ENCODE results near the gene FGD5. TPM values are rescaled to one million over a fixed set of nuclear protein-coding genes. Genes with fewer than 3 reads are reported as not detected.

The FGD5 gene
- total and polyA plus RNA-seq, 9 of the 15 experiments (the other 6 are each of a cell fraction or from before 2014, with no cell fraction given) = 0.18 TPM; not detected in 8

DNA sequence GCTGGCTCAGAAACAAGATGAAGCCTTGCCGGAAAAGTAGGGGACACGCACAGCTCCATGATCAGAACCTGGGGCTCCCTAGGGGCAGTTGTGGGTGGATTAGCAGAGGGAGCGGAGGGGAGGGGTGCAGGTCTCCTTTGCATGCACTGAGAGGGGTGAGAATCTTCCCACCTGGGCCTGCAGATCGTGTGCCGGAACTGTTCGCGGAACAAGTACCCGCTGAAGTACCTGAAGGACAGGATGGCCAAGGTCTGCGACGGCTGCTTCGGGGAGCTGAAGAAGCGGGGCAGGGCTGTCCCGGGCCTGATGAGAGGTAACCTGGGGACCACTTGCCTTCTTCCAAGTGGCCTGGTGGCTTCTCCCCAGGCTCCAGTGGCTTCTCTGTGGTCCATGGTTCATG is 104.1 kb downstream of the FGD5 start:
- in situ Hi-C loops (cut with MboI) = loop anchor here (5.0 to 25.0 kb wide), 3 partner anchors 126 to 1261 kb away; no protein-coding TSS in a partner anchor
- CTCF ChIA-PET (ENCODE audit: low intra/inter-chr PET ratio) = interaction anchor here (0.8 kb wide), 1 partner anchor 289 kb away, joined by 3 read pairs; no protein-coding TSS in a partner anchor
- 55% methylated on average over 12 of the region's 13 CpGs for WGBS (ENCODE audit: insufficient coverage, low coverage, missing lambda C conversion rate)
- intact Hi-C loops (cut with micrococcal nuclease) = loop anchor here (5.0 to 10.0 kb wide), 4 partner anchors 282 to 1026 kb away; partner anchors contain the start of gene CAPN7
- Histone ChIP-seq H3K4me3 (no peak overlapping the region), H3K4me2 (ENCODE audit: insufficient read depth, low read length) (no peak overlapping the region), H4K20me1 (replicated peaks; ENCODE audit: control insufficient read depth, insufficient read depth, low read length) (peaks cover 9% of the 10 kb centered on the region; the same call in 1 of the 2 replicates), H3K9ac (ENCODE audit: insufficient read depth in 1 of 2, low read depth in 2 of 2, low read length in 2 of 2) (no peak overlapping the region), H3K27me3 (ENCODE audit: control insufficient read depth in 2 of 2, insufficient read depth in 2 of 2, low read length in 2 of 2) (peaks cover 36 to 51% of the 10 kb centered on the region in 2 experiments), H3K9me3 (replicated peaks; ENCODE audit: control insufficient read depth, insufficient read depth, low read depth, low read length) (no peaks in the 10 kb centered on the region), H3K79me2 (ENCODE audit: control insufficient read depth, insufficient read depth, low read length) (no peaks in the 10 kb centered on the region), H3K4me1 (replicated peaks in 1 of 2; ENCODE audit: control insufficient read depth in 2 of 2, insufficient read depth in 2 of 2, low read length in 2 of 2) (peaks cover 0 to 3% of the 10 kb centered on the region in 2 experiments; a peak in 2 of 5 replicates), H3K27ac (ENCODE audit: extremely low read depth, low read depth, low read length) (no peak overlapping the region), H3K9me1 (ENCODE audit: control insufficient read depth, insufficient read depth, low read length) (no peaks in the 10 kb centered on the region), H2AFZ (ENCODE audit: low read depth, low read length) (no peak overlapping the region), H3K36me3 (ENCODE audit: control insufficient read depth, insufficient read depth, low read length) (no peaks in the 10 kb centered on the region)
- ATAC-seq = no peak
- BruUV-seq (replicated peaks) = no TSS peak
- FAIRE-seq = no peak
- DNase-seq (ENCODE audit: extremely low read depth in 1 of 4, low spot score in 3 of 4) = no peak
- TF ChIP-seq MCM2 (IDR thresholded peaks at IDR 0.05; ENCODE audit: low read depth) = no peak
- TF ChIP-seq TFAM (CRISPR knock-in tag; conservative IDR thresholded peaks at IDR 0.05) = no peak
- TF ChIP-seq LCOR (CRISPR knock-in tag; IDR thresholded peaks at IDR 0.05) = no peak
- no peak for TF ChIP-seq TEAD4 (IDR thresholded peaks at IDR 0.05; ENCODE audit: low read length)
- no peak for TF ChIP-seq TEAD4 (CRISPR knock-in tag; IDR thresholded peaks at IDR 0.05; ENCODE audit: borderline replicate concordance)
- no peak for TF ChIP-seq NFE2 (IDR thresholded peaks at IDR 0.05; ENCODE audit: low read depth)
- TF ChIP-seq, protein P1, sequence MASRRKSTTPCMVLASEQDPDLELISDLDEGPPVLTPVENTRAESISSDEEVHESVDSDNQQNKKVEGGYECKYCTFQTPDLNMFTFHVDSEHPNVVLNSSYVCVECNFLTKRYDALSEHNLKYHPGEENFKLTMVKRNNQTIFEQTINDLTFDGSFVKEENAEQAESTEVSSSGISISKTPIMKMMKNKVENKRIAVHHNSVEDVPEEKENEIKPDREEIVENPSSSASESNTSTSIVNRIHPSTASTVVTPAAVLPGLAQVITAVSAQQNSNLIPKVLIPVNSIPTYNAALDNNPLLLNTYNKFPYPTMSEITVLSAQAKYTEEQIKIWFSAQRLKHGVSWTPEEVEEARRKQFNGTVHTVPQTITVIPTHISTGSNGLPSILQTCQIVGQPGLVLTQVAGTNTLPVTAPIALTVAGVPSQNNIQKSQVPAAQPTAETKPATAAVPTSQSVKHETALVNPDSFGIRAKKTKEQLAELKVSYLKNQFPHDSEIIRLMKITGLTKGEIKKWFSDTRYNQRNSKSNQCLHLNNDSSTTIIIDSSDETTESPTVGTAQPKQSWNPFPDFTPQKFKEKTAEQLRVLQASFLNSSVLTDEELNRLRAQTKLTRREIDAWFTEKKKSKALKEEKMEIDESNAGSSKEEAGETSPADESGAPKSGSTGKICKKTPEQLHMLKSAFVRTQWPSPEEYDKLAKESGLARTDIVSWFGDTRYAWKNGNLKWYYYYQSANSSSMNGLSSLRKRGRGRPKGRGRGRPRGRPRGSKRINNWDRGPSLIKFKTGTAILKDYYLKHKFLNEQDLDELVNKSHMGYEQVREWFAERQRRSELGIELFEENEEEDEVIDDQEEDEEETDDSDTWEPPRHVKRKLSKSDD (conservative IDR thresholded peaks at IDR 0.05; ENCODE audit: low read length) = no peak
- no peak for TF ChIP-seq KDM2B (CRISPR knock-in tag; IDR thresholded peaks at IDR 0.05)
- no peak for TF ChIP-seq ZNF143 (CRISPR knock-in tag; IDR thresholded peaks at IDR 0.05)
- no peak for TF ChIP-seq PPARD (CRISPR knock-in tag; IDR thresholded peaks at IDR 0.05)
- no peak for TF ChIP-seq ZFP36 (IDR thresholded peaks at IDR 0.05; ENCODE audit: low read depth, low read length, partially characterized antibody)
- TF ChIP-seq ARHGAP35 (IDR thresholded peaks at IDR 0.05; ENCODE audit: partially characterized antibody) = no peak
- no peak for TF ChIP-seq ZNF239 (CRISPR knock-in tag; IDR thresholded peaks at IDR 0.05)
- TF ChIP-seq HEY1 (CRISPR knock-in tag; IDR thresholded peaks at IDR 0.05; ENCODE audit: borderline replicate concordance) = no peak
- TF ChIP-seq TBP (optimal IDR thresholded peaks at IDR 0.05; ENCODE audit: low read depth, low read length) = no peak
- no peak for TF ChIP-seq NFRKB (IDR thresholded peaks at IDR 0.05; ENCODE audit: low read depth)
- TF ChIP-seq, protein P2, sequence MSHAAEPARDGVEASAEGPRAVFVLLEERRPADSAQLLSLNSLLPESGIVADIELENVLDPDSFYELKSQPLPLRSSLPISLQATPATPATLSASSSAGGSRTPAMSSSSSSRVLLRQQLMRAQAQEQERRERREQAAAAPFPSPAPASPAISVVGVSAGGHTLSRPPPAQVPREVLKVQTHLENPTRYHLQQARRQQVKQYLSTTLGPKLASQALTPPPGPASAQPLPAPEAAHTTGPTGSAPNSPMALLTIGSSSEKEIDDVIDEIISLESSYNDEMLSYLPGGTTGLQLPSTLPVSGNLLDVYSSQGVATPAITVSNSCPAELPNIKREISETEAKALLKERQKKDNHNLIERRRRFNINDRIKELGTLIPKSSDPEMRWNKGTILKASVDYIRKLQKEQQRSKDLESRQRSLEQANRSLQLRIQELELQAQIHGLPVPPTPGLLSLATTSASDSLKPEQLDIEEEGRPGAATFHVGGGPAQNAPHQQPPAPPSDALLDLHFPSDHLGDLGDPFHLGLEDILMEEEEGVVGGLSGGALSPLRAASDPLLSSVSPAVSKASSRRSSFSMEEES (CRISPR knock-in tag; IDR thresholded peaks at IDR 0.05) = no peak
- no peak for TF ChIP-seq RBM22 (IDR thresholded peaks at IDR 0.05; ENCODE audit: low read depth, low read length, poor library complexity, severe bottlenecking)
- POLR2A ChIA-PET = interaction anchor here (1.6 kb wide), 1 partner anchor 11 kb away, joined by 4 read pairs; no protein-coding TSS in a partner anchor

Measured in K562 (cell line).